ENCODE data around the gene ATG16L1. TPM values are rescaled to one million over a fixed set of nuclear protein-coding genes. Genes with fewer than 3 reads are reported as not detected.

ATG16L1 gene

GRCh38 chr2:233341296-233341695, 89.8 kb downstream of the ATG16L1 start:
- no peak overlapping the region for H3K4me3 ChIP-seq (ENCODE audit: insufficient read depth in 1 of 2, low read depth in 1 of 2, low read length in 2 of 2)
- no peak for DNase-seq
- no peak overlapping the region for H2BK15ac ChIP-seq (ENCODE audit: low read depth, poor library complexity, severe bottlenecking)
- H3K4me1 ChIP-seq (ENCODE audit: control insufficient read depth, insufficient read depth, low read depth, low read length) = no peaks in the 10 kb centered on the region
- WGBS = 90% methylated on average over 2 of the region's 3 CpGs
- no peak overlapping the region for H3K9ac ChIP-seq (ENCODE audit: low read length)
- H4K8ac ChIP-seq (ENCODE audit: low read length) = no peak overlapping the region
- H2AK5ac ChIP-seq (ENCODE audit: low read length, severe bottlenecking) = no peak overlapping the region
- H2BK12ac ChIP-seq (ENCODE audit: low read length in 2 of 2) = no peak overlapping the region
- no peak overlapping the region for H2AFZ ChIP-seq (ENCODE audit: low read depth, low read length)
- H3K14ac ChIP-seq (ENCODE audit: low read length in 2 of 2) = no peak overlapping the region
- no peak overlapping the region for H3K18ac ChIP-seq (ENCODE audit: low read depth in 1 of 2, low read length in 2 of 2)
- H3K79me1 ChIP-seq (replicated peaks; ENCODE audit: low read length, poor library complexity, severe bottlenecking) = no peaks in the 10 kb centered on the region
- no peak overlapping the region for H3K23ac ChIP-seq (ENCODE audit: low read length in 2 of 2)
- no peak overlapping the region for H4K91ac ChIP-seq (ENCODE audit: low read length)
- no peak overlapping the region for H2BK5ac ChIP-seq (ENCODE audit: low read depth, low read length, poor library complexity, severe bottlenecking)
- no peak overlapping the region for H3K4me2 ChIP-seq (ENCODE audit: low read length, poor library complexity, severe bottlenecking)
- no peak overlapping the region for H3K27ac ChIP-seq (ENCODE audit: low read length, poor library complexity, severe bottlenecking)
- H3K4ac ChIP-seq (ENCODE audit: low read depth in 1 of 2, low read length in 2 of 2) = no peak overlapping the region
- peaks cover 12 to 33% of the 10 kb centered on the region in 2 experiments for H3K27me3 ChIP-seq (ENCODE audit: control insufficient read depth in 1 of 2, insufficient read depth in 1 of 2, low read length in 2 of 2)
- no peak overlapping the region for H2BK120ac ChIP-seq (ENCODE audit: low read depth, low read length)
- H3K9me3 ChIP-seq (ENCODE audit: control insufficient read depth, low read length) = peaks cover 4% of the 10 kb centered on the region
- no peaks in the 10 kb centered on the region for H3K36me3 ChIP-seq (ENCODE audit: control insufficient read depth in 1 of 2, insufficient read depth in 2 of 2, low read depth in 1 of 2, low read length in 2 of 2)

- no peak overlapping the region for H2AK5ac ChIP-seq (ENCODE audit: low read length, severe bottlenecking)
- no peak overlapping the region for H2BK5ac ChIP-seq (ENCODE audit: low read depth, low read length, poor library complexity, severe bottlenecking)
- no peak overlapping the region for H3K4ac ChIP-seq (ENCODE audit: low read depth in 1 of 2, low read length in 2 of 2)
- no peak overlapping the region for H2BK120ac ChIP-seq (ENCODE audit: low read depth, low read length)
- H4K8ac ChIP-seq (ENCODE audit: low read length) = no peak overlapping the region
- no peak overlapping the region for H3K14ac ChIP-seq (ENCODE audit: low read length in 2 of 2)
- 82% methylated on average over 4 of the region's 5 CpGs for WGBS
- DNase-seq = no peak
- no peak overlapping the region for H3K27ac ChIP-seq (ENCODE audit: low read length, poor library complexity, severe bottlenecking)
- no peaks in the 10 kb centered on the region for H3K79me1 ChIP-seq (replicated peaks; ENCODE audit: low read length, poor library complexity, severe bottlenecking)
- no peak overlapping the region for H3K4me2 ChIP-seq (ENCODE audit: low read length, poor library complexity, severe bottlenecking)
- no peak overlapping the region for H3K18ac ChIP-seq (ENCODE audit: low read depth in 1 of 2, low read length in 2 of 2)
- H2BK15ac ChIP-seq (ENCODE audit: low read depth, poor library complexity, severe bottlenecking) = no peak overlapping the region
- H3K27me3 ChIP-seq (ENCODE audit: control insufficient read depth in 1 of 2, insufficient read depth in 1 of 2, low read length in 2 of 2) = peaks cover 11 to 23% of the 10 kb centered on the region in 2 experiments
- H2AFZ ChIP-seq (ENCODE audit: low read depth, low read length) = no peak overlapping the region
- H3K36me3 ChIP-seq (ENCODE audit: control insufficient read depth in 1 of 2, insufficient read depth in 2 of 2, low read depth in 1 of 2, low read length in 2 of 2) = no peaks in the 10 kb centered on the region
- H3K9ac ChIP-seq (ENCODE audit: low read length) = no peak overlapping the region
- H2BK12ac ChIP-seq (ENCODE audit: low read length in 2 of 2) = no peak overlapping the region
- H3K4me3 ChIP-seq (ENCODE audit: insufficient read depth in 1 of 2, low read depth in 1 of 2, low read length in 2 of 2) = no peak overlapping the region
- H3K23ac ChIP-seq (ENCODE audit: low read length in 2 of 2) = no peak overlapping the region
- H4K91ac ChIP-seq (ENCODE audit: low read length) = no peak overlapping the region
- peaks cover 4% of the 10 kb centered on the region for H3K9me3 ChIP-seq (ENCODE audit: control insufficient read depth, low read length)
- no peaks in the 10 kb centered on the region for H3K4me1 ChIP-seq (ENCODE audit: control insufficient read depth, insufficient read depth, low read depth, low read length)
These were observed 90.8 kb downstream of the ATG16L1 start for GRCh38 chr2:233342301-233342700.

GRCh38 chr2:233343171-233343705, 91.8 kb downstream of the ATG16L1 start:
- peaks cover 2% of the 10 kb centered on the region for H3K4me1 ChIP-seq (ENCODE audit: control insufficient read depth, insufficient read depth, low read depth, low read length)
- H3K9ac ChIP-seq (ENCODE audit: low read length) = no peak overlapping the region
- no peak overlapping the region for H2BK15ac ChIP-seq (ENCODE audit: low read depth, poor library complexity, severe bottlenecking)
- no peak overlapping the region for H4K8ac ChIP-seq (ENCODE audit: low read length)
- DNase-seq = no peak
- no peak overlapping the region for H2AFZ ChIP-seq (ENCODE audit: low read depth, low read length)
- no peak overlapping the region for H3K27ac ChIP-seq (ENCODE audit: low read length, poor library complexity, severe bottlenecking)
- no peak overlapping the region for H2BK12ac ChIP-seq (ENCODE audit: low read length in 2 of 2)
- peaks cover 1 to 20% of the 10 kb centered on the region in 2 experiments for H3K27me3 ChIP-seq (ENCODE audit: control insufficient read depth in 1 of 2, insufficient read depth in 1 of 2, low read length in 2 of 2)
- 92% methylated on average over 13 of the region's 15 CpGs for WGBS
- no peaks in the 10 kb centered on the region for H3K36me3 ChIP-seq (ENCODE audit: control insufficient read depth in 1 of 2, insufficient read depth in 2 of 2, low read depth in 1 of 2, low read length in 2 of 2)
- H2BK5ac ChIP-seq (ENCODE audit: low read depth, low read length, poor library complexity, severe bottlenecking) = no peak overlapping the region
- H3K4me2 ChIP-seq (ENCODE audit: low read length, poor library complexity, severe bottlenecking) = no peak overlapping the region
- peaks cover 4% of the 10 kb centered on the region for H3K9me3 ChIP-seq (ENCODE audit: control insufficient read depth, low read length)
- H2BK120ac ChIP-seq (ENCODE audit: low read depth, low read length) = no peak overlapping the region
- H3K18ac ChIP-seq (ENCODE audit: low read depth in 1 of 2, low read length in 2 of 2) = no peak overlapping the region
- H3K79me1 ChIP-seq (replicated peaks; ENCODE audit: low read length, poor library complexity, severe bottlenecking) = no peaks in the 10 kb centered on the region
- H3K23ac ChIP-seq (ENCODE audit: low read length in 2 of 2) = no peak overlapping the region
- no peak overlapping the region for H4K91ac ChIP-seq (ENCODE audit: low read length)
- H2AK5ac ChIP-seq (ENCODE audit: low read length, severe bottlenecking) = no peak overlapping the region
- no peak overlapping the region for H3K14ac ChIP-seq (ENCODE audit: low read length in 2 of 2)
- H3K4ac ChIP-seq (ENCODE audit: low read depth in 1 of 2, low read length in 2 of 2) = no peak overlapping the region
- H3K4me3 ChIP-seq (ENCODE audit: insufficient read depth in 1 of 2, low read depth in 1 of 2, low read length in 2 of 2) = no peak overlapping the region

Small RNAs within 50 kb of the gene (small RNA-seq; reads per million reads assigned to genes)
- gene RN7SL32P (ENCODE audit: low read depth) = not detected
- 642 reads per million, percentile 97 among the genes with 10 or more reads in this experiment for gene SCARNA5 (ENCODE audit: low read depth)
- 199 reads per million, percentile 94 among the genes with 10 or more reads in this experiment for gene SCARNA6 (ENCODE audit: low read depth)
